Adipocyte (in vitro differentiated cells): ENCODE measurements around the gene TUBA3E.
"Not testable (repeated sequence)": the region's sequence is repeated elsewhere in the genome, so short reads cannot be mapped to it uniquely, and the experiment has no call there.

ENCODE experiments used
- DNase-seq: peaks from one replicate; pipeline ENCODE4 v3.0.0-alpha.2; 2015; ENCODE audit warnings: low read depth
- H3K27me3 ChIP-seq: replicated peaks from 2 replicates; pipeline ENCODE4 v1.7.0; 2013; ENCODE audit warnings: mild to moderate bottlenecking, low read length, moderate library complexity; ENCODE audit not compliant: control insufficient read depth, insufficient read depth
- H3K36me3 ChIP-seq: 2 replicates; pipeline ENCODE4 v1.7.0; 2013; ENCODE audit warnings: low read length, mild to moderate bottlenecking, moderate library complexity; ENCODE audit not compliant: control insufficient read depth, insufficient read depth, severe bottlenecking
- H3K4me1 ChIP-seq: 2 replicates; pipeline ENCODE4 v1.7.0; 2013; ENCODE audit warnings: mild to moderate bottlenecking, low read length, moderate library complexity; ENCODE audit not compliant: control insufficient read depth, insufficient read depth
- H3K4me3 ChIP-seq: 2 replicates; pipeline ENCODE4 v1.7.0; 2013; ENCODE audit warnings: mild to moderate bottlenecking, low read length, moderate library complexity
- H3K9ac ChIP-seq: 2 replicates; pipeline ENCODE4 v1.7.0; 2013; ENCODE audit warnings: mild to moderate bottlenecking, low read length, moderate library complexity
- H3K9me3 ChIP-seq: 2 replicates; pipeline ENCODE4 v1.7.0; 2013; ENCODE audit warnings: mild to moderate bottlenecking, low read length, moderate library complexity; ENCODE audit not compliant: control insufficient read depth

TUBA3E gene

GRCh38 chr2:130190237-130190636 lies 8.0 kb downstream of the TUBA3E start:
- H3K4me1 ChIP-seq, result no peaks in the 10 kb centered on the region
- no peaks in the 10 kb centered on the region for H3K27me3 ChIP-seq
- no peak for DNase-seq
- no peaks in the 10 kb centered on the region for H3K9me3 ChIP-seq
- H3K36me3 ChIP-seq, result peaks cover 5% of the 10 kb centered on the region
- H3K9ac ChIP-seq, result no peak overlapping the region
- no peak overlapping the region for H3K4me3 ChIP-seq

GRCh38 chr2:130188958-130189357 lies 9.3 kb downstream of the TUBA3E start:
- not testable (repeated sequence) for H3K36me3 ChIP-seq, DNase-seq, H3K9me3 ChIP-seq, H3K4me1 ChIP-seq, H3K4me3 ChIP-seq, H3K27me3 ChIP-seq, H3K9ac ChIP-seq

- not testable (repeated sequence) for H3K36me3 ChIP-seq, H3K27me3 ChIP-seq, DNase-seq, H3K4me3 ChIP-seq, H3K9me3 ChIP-seq, H3K9ac ChIP-seq, H3K4me1 ChIP-seq
Measured at GRCh38 chr2:130187859-130188792, 10.1 kb downstream of the TUBA3E start.

- peaks cover 5% of the 10 kb centered on the region for H3K36me3 ChIP-seq
- H3K9ac ChIP-seq, result no peak overlapping the region
- no peaks in the 10 kb centered on the region for H3K27me3 ChIP-seq
- H3K9me3 ChIP-seq, result no peaks in the 10 kb centered on the region
- DNase-seq, result no peak
- H3K4me1 ChIP-seq, result no peaks in the 10 kb centered on the region
- H3K4me3 ChIP-seq, result no peak overlapping the region
Measured at GRCh38 chr2:130187268-130187667, 11.0 kb downstream of the TUBA3E start.

GRCh38 chr2:130186391-130186790 lies 11.8 kb downstream of the TUBA3E start:
- Histone ChIP-seq H3K27me3 (no peaks in the 10 kb centered on the region), H3K36me3 (peaks cover 5% of the 10 kb centered on the region), H3K4me3 (no peak overlapping the region), H3K9ac (no peak overlapping the region), H3K4me1 (no peaks in the 10 kb centered on the region), H3K9me3 (no peaks in the 10 kb centered on the region)
- no peak for DNase-seq

GRCh38 chr2:130185896-130186295 lies 12.3 kb downstream of the TUBA3E start:
- DNase-seq, result no peak
- H3K4me3 ChIP-seq, result no peak overlapping the region
- H3K27me3 ChIP-seq, result no peaks in the 10 kb centered on the region
- no peaks in the 10 kb centered on the region for H3K9me3 ChIP-seq
- H3K36me3 ChIP-seq, result peaks cover 2% of the 10 kb centered on the region
- H3K9ac ChIP-seq, result no peak overlapping the region
- H3K4me1 ChIP-seq, result no peaks in the 10 kb centered on the region

GRCh38 chr2:130185436-130185835 lies 12.8 kb downstream of the TUBA3E start:
- H3K4me1 ChIP-seq, result peaks cover 4% of the 10 kb centered on the region
- H3K9me3 ChIP-seq, result no peaks in the 10 kb centered on the region
- H3K4me3 ChIP-seq, result no peak overlapping the region
- no peak overlapping the region for H3K9ac ChIP-seq
- no peaks in the 10 kb centered on the region for H3K36me3 ChIP-seq
- DNase-seq, result no peak
- H3K27me3 ChIP-seq, result no peaks in the 10 kb centered on the region

- H3K9ac ChIP-seq, result peak overlapping the region; percentile 82
- H3K27me3 ChIP-seq, result no peaks in the 10 kb centered on the region
- no peak for DNase-seq
- H3K36me3 ChIP-seq, result no peaks in the 10 kb centered on the region
- H3K9me3 ChIP-seq, result no peaks in the 10 kb centered on the region
- H3K4me1 ChIP-seq, result peaks cover 6% of the 10 kb centered on the region
- H3K4me3 ChIP-seq, result peak overlapping the region; percentile 77
Measured at GRCh38 chr2:130183512-130184373, 14.5 kb downstream of the TUBA3E start.

- not testable (repeated sequence) for H3K27me3 ChIP-seq, H3K36me3 ChIP-seq, H3K4me1 ChIP-seq, DNase-seq, H3K9me3 ChIP-seq
- Histone ChIP-seq H3K4me3 (peak overlapping the region; percentile 77), H3K9ac (peak overlapping the region; percentile 82)
Measured at GRCh38 chr2:130182826-130183511, 15.3 kb downstream of the TUBA3E start.

GRCh38 chr2:130181880-130182682 lies 16.2 kb downstream of the TUBA3E start, which contains the start of gene MZT2B:
Gene MZT2B (plus strand): TSS chr2:130182262. CDS start chr2:130182283, 21 bp downstream.
- H3K27me3 ChIP-seq, H3K4me1 ChIP-seq, H3K9me3 ChIP-seq, H3K36me3 ChIP-seq: not testable (repeated sequence)
- peak within 1 kb of the TSS; percentile 98 for H3K4me3 ChIP-seq
- peak within 1 kb of the TSS; percentile 93 for H3K9ac ChIP-seq
- peak; percentile 94 for DNase-seq
